Measurements from ENCODE around the gene PMEPA1.

- TF ChIP-seq POLR2A (IDR thresholded peaks at IDR 0.05) (no peak), POLR2AphosphoS5 (IDR thresholded peaks at IDR 0.05) (no peak)
- TF ChIP-seq, protein P1, sequence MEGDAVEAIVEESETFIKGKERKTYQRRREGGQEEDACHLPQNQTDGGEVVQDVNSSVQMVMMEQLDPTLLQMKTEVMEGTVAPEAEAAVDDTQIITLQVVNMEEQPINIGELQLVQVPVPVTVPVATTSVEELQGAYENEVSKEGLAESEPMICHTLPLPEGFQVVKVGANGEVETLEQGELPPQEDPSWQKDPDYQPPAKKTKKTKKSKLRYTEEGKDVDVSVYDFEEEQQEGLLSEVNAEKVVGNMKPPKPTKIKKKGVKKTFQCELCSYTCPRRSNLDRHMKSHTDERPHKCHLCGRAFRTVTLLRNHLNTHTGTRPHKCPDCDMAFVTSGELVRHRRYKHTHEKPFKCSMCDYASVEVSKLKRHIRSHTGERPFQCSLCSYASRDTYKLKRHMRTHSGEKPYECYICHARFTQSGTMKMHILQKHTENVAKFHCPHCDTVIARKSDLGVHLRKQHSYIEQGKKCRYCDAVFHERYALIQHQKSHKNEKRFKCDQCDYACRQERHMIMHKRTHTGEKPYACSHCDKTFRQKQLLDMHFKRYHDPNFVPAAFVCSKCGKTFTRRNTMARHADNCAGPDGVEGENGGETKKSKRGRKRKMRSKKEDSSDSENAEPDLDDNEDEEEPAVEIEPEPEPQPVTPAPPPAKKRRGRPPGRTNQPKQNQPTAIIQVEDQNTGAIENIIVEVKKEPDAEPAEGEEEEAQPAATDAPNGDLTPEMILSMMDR (IDR thresholded peaks at IDR 0.05), result no peak
Observed at GRCh38 chr20:57663681-57664451, 45.9 kb downstream of the PMEPA1 start.
